ENCODE results near the gene LKAAEAR1. TPM values are rescaled to one million over a fixed set of nuclear protein-coding genes. Genes with fewer than 3 reads are reported as not detected.

The LKAAEAR1 gene
- polyA plus RNA-seq, 2 of the 4 experiments (the other 2 are of a cell fraction): 0.14 to 0.56 TPM

DNA sequence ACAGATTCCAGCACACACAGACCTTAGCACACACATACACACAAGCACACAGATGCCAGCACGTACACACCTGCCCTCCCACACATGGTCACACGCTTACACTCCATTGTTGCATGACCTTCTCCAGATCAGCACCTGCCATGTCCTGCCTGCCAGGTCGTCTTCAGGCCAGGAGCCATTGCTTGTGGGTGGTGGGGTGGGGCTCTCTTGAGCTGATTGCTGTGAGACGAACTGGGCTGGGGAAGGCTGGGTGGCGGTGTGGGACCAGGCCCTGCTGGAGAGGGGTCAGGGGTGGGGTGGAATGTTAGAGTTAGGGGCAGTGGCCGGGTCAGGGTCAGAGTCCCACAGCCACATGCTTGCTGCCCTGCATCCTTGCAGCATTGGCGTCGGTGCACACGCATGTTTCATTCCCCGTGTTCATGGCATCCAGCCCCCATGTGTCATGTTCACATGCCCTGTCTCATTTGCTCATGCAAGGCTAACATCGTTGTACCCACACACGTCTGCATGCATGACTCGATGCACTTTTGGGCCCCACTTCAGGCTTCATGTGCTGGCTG is 29.7 kb upstream of the LKAAEAR1 start:
- ATAC-seq: no peak
- H3K4me3 ChIP-seq: no peak overlapping the region
- no peak for DNase-seq (ENCODE audit: low read depth in 1 of 2, low spot score in 1 of 2)
- POLR2A ChIA-PET: no interaction called here
- CTCF ChIA-PET: interaction anchor here (4.9 to 7.6 kb wide), 2 partner anchors 12 to 30 kb away, joined by 18 to 58 read pairs; partner anchors contain the start of gene LKAAEAR1
- 73% methylated on average over 11 of the region's 13 CpGs for WGBS (ENCODE audit: missing lambda C conversion rate)
- FAIRE-seq: no peak
- H3K27ac ChIP-seq: no peak overlapping the region
- H3K4me2 ChIP-seq: no peak overlapping the region
- H3K4me1 ChIP-seq: no peaks in the 10 kb centered on the region
- TF ChIP-seq, protein P1, sequence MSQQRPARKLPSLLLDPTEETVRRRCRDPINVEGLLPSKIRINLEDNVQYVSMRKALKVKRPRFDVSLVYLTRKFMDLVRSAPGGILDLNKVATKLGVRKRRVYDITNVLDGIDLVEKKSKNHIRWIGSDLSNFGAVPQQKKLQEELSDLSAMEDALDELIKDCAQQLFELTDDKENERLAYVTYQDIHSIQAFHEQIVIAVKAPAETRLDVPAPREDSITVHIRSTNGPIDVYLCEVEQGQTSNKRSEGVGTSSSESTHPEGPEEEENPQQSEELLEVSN (IDR thresholded peaks at IDR 0.05; ENCODE audit: borderline replicate concordance, low read depth): no peak
- no peak for TF ChIP-seq SREBF2 (IDR thresholded peaks at IDR 0.05)
- no peak for TF ChIP-seq TP53 (CRISPR knock-in tag; IDR thresholded peaks at IDR 0.05)
- no peak for TF ChIP-seq MAFK (IDR thresholded peaks at IDR 0.05; ENCODE audit: partially characterized antibody)
- no peak for TF ChIP-seq ZC3H11A (IDR thresholded peaks at IDR 0.05)
- TF ChIP-seq PBX3 (IDR thresholded peaks at IDR 0.05): no peak
- H3K9me3 ChIP-seq: no peaks in the 10 kb centered on the region

DNA sequence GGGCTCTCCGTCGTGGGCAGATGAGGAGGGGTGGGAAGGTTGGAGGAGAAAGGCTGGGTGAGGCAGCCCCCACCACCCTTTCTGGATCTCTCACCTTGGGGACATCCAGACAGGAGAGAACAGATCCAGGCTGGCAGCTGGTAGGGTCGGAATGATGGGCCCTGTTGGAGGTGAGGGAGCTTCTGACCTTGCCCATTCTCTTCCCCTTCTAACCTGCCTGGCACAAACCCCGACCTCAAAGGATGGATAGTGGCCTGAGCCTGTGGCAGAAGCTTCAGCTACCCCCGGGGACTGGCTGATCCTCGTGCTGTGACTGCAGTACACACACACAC is 29.2 kb upstream of the LKAAEAR1 start:
- POLR2A ChIA-PET: no interaction called here
- no peaks in the 10 kb centered on the region for H3K4me1 ChIP-seq
- 56% methylated on average over 6 of the region's 6 CpGs for WGBS (ENCODE audit: missing lambda C conversion rate)
- DNase-seq (ENCODE audit: low read depth in 1 of 2, low spot score in 1 of 2) (no peak), FAIRE-seq (no peak), ATAC-seq (no peak)
- H3K27ac ChIP-seq: no peak overlapping the region
- CTCF ChIA-PET: interaction anchor here (4.9 to 7.6 kb wide), 2 partner anchors 12 to 29 kb away, joined by 18 to 58 read pairs; partner anchors contain the start of gene LKAAEAR1
- no peaks in the 10 kb centered on the region for H3K9me3 ChIP-seq
- H3K4me3 ChIP-seq: no peak overlapping the region
- TF ChIP-seq NR3C1 (IDR thresholded peaks at IDR 0.05) (no peak), NPAS2 (CRISPR knock-in tag; IDR thresholded peaks at IDR 0.05; ENCODE audit: borderline replicate concordance) (no peak), RCOR1 (IDR thresholded peaks at IDR 0.05; ENCODE audit: low read depth, low read length) (no peak), RARB (CRISPR knock-in tag; IDR thresholded peaks at IDR 0.05) (no peak), ESRRA (IDR thresholded peaks at IDR 0.05; ENCODE audit: borderline replicate concordance, low read length) (no peak), HOXB13 (CRISPR knock-in tag; IDR thresholded peaks at IDR 0.05; ENCODE audit: low read depth) (no peak), SMC3 (IDR thresholded peaks at IDR 0.05) (no peak), POLR2A (IDR thresholded peaks at IDR 0.05; ENCODE audit: low read length) (no peak), ZFP36 (IDR thresholded peaks at IDR 0.05; ENCODE audit: borderline replicate concordance, partially characterized antibody) (no peak), CHD2 (IDR thresholded peaks at IDR 0.05; ENCODE audit: low read length, partially characterized antibody) (no peak), RAD21 (conservative IDR thresholded peaks at IDR 0.05 in 1 of 2, IDR thresholded peaks at IDR 0.05 in 1 of 2) (no peak), PHF8 (IDR thresholded peaks at IDR 0.05; ENCODE audit: borderline replicate concordance, low read depth) (no peak), KDM5A (IDR thresholded peaks at IDR 0.05) (no peak), FOSB (CRISPR knock-in tag; IDR thresholded peaks at IDR 0.05) (no peak), POLR2AphosphoS2 (conservative IDR thresholded peaks at IDR 0.05; ENCODE audit: low read length) (no peak), BHLHE40 (IDR thresholded peaks at IDR 0.05; ENCODE audit: low read depth, low read length) (no peak), USF2 (IDR thresholded peaks at IDR 0.05) (no peak), RFX5 (IDR thresholded peaks at IDR 0.05) (no peak)
- no peak overlapping the region for H3K4me2 ChIP-seq

All from A549 (cell line).